ENCODE measurements around the gene MAP1LC3C.

- no peak for TF ChIP-seq EZH2 (IDR thresholded peaks at IDR 0.05; ENCODE audit: borderline replicate concordance, insufficient read depth, low read depth, low read length, poor library complexity, severe bottlenecking)
- TF ChIP-seq, protein P1, sequence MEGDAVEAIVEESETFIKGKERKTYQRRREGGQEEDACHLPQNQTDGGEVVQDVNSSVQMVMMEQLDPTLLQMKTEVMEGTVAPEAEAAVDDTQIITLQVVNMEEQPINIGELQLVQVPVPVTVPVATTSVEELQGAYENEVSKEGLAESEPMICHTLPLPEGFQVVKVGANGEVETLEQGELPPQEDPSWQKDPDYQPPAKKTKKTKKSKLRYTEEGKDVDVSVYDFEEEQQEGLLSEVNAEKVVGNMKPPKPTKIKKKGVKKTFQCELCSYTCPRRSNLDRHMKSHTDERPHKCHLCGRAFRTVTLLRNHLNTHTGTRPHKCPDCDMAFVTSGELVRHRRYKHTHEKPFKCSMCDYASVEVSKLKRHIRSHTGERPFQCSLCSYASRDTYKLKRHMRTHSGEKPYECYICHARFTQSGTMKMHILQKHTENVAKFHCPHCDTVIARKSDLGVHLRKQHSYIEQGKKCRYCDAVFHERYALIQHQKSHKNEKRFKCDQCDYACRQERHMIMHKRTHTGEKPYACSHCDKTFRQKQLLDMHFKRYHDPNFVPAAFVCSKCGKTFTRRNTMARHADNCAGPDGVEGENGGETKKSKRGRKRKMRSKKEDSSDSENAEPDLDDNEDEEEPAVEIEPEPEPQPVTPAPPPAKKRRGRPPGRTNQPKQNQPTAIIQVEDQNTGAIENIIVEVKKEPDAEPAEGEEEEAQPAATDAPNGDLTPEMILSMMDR (IDR thresholded peaks at IDR 0.05), result no peak
Measured at GRCh38 chr1:242043165-242043564, 44.3 kb upstream of the MAP1LC3C start.
